CMK (cell line): ENCODE measurements around the gene PIK3R3.

Experiments used
- DNase-seq: peaks from one replicate; pipeline ENCODE4 v3.0.0-alpha.2; 2010; ENCODE audit warnings: low read depth

The PIK3R3 gene

GRCh38 chr1:46132529-46133180, at the start of gene PIK3R3:
TSS of gene PIK3R3 (minus strand) at chr1:46132629. CDS start at chr1:46131952, 677 bp downstream.
- peak; percentile 96 for DNase-seq

- DNase-seq, result no peak
These were observed 49.2 kb upstream of the PIK3R3 start for GRCh38 chr1:46181343-46182260.

- no peak for DNase-seq
These were observed 47.7 kb upstream of the PIK3R3 start for GRCh38 chr1:46180082-46180616.

- DNase-seq, result peak; percentile 77
These were observed 47.0 kb upstream of the PIK3R3 start for GRCh38 chr1:46179138-46180081.

- DNase-seq, result no peak
These were observed 43.9 kb upstream of the PIK3R3 start, which contains the start of gene P3R3URF for GRCh38 chr1:46176211-46176865. TSS of gene P3R3URF (minus strand) at chr1:46176488. CDS start at chr1:46176471, 17 bp downstream.

- DNase-seq, result no peak
These were observed 42.8 kb upstream of the PIK3R3 start for GRCh38 chr1:46175243-46175642.

GRCh38 chr1:46174448-46175231, 42.2 kb upstream of the PIK3R3 start, which contains the start of gene TSPAN1:
TSS of gene TSPAN1 (plus strand) at chr1:46175087. CDS start at chr1:46181108, 6,021 bp downstream.
- no peak for DNase-seq

GRCh38 chr1:46173361-46173856, 41.0 kb upstream of the PIK3R3 start:
- no peak for DNase-seq

- DNase-seq, result no peak
These were observed 39.9 kb upstream of the PIK3R3 start for GRCh38 chr1:46172321-46172720.

- DNase-seq, result no peak
These were observed 39.4 kb upstream of the PIK3R3 start for GRCh38 chr1:46171871-46172270.

- DNase-seq, result no peak
These were observed 38.9 kb upstream of the PIK3R3 start for GRCh38 chr1:46171351-46171750.

GRCh38 chr1:46169811-46170454, 37.5 kb upstream of the PIK3R3 start:
- no peak for DNase-seq

GRCh38 chr1:46168477-46168876, 36.0 kb upstream of the PIK3R3 start:
- DNase-seq, result no peak

- no peak for DNase-seq
These were observed 34.4 kb upstream of the PIK3R3 start for GRCh38 chr1:46166521-46167462.

GRCh38 chr1:46160212-46160611, 27.8 kb upstream of the PIK3R3 start:
- no peak for DNase-seq

- DNase-seq, result no peak
These were observed 27.1 kb upstream of the PIK3R3 start for GRCh38 chr1:46159516-46159915.

GRCh38 chr1:46158312-46159281, 26.2 kb upstream of the PIK3R3 start:
- no peak for DNase-seq
